Measurements from ENCODE around the gene BST1. TPM values are rescaled to one million over a fixed set of nuclear protein-coding genes. Genes with fewer than 3 reads are reported as not detected.
"Not testable (repeated sequence)": the region's sequence is repeated elsewhere in the genome, so short reads cannot be mapped to it uniquely, and the experiment has no call there.

BST1 gene
- total and polyA plus RNA-seq, 2 experiments from 2014 or later: 0.99 to 1.8 TPM

DNA sequence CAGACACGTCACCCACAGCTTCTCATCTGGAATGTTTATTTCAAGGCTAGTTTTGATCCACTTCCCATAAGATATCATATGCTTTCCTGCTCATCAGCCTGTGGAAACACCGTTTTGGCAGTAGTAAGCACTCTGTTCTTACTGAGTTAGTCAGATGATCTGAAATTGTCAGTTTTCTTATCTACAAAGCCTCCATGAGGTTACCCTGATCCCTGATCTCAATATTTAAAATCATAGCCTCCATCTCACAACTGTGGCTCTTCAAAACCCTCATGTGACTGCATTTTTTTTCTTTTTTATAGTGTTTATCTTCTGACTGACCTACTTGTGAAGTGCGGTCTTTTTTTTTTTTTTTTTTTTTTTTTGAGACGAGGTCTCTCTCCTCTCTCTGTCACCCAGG, 22.7 kb downstream of the BST1 start:
- Mint-ChIP-seq H3K4me3 (no peak overlapping the region), H3K36me3 (ENCODE audit: low read depth) (no peaks in the 10 kb centered on the region), H3K27ac (no peak overlapping the region), H3K4me1 (no peaks in the 10 kb centered on the region), H3K9me3 (no peaks in the 10 kb centered on the region), H3K27me3 (ENCODE audit: insufficient read depth, low read depth, poor library complexity) (no peaks in the 10 kb centered on the region)
- no peak overlapping the region for H3K4me3 ChIP-seq
- H3K4me2 ChIP-seq: no peak overlapping the region
- H3K27ac ChIP-seq (ENCODE audit: low read depth): no peak overlapping the region
- no peaks in the 10 kb centered on the region for H4K20me1 ChIP-seq (replicated peaks; ENCODE audit: insufficient read depth)
- DNase-seq (ENCODE audit: low spot score): no peak
- no peaks in the 10 kb centered on the region for H3K27me3 ChIP-seq (ENCODE audit: insufficient read depth)
- no peaks in the 10 kb centered on the region for H3F3A ChIP-seq (replicated peaks; ENCODE audit: low read depth)
- no peak for ATAC-seq
- H3K9me2 ChIP-seq (ENCODE audit: insufficient read depth): no peaks in the 10 kb centered on the region
- H3K4me1 ChIP-seq (ENCODE audit: insufficient read depth): no peaks in the 10 kb centered on the region
- no peaks in the 10 kb centered on the region for H3K79me2 ChIP-seq (replicated peaks; ENCODE audit: insufficient read depth)
- no peak for TF ChIP-seq ZNF331 (CRISPR knock-in tag; IDR thresholded peaks at IDR 0.05; ENCODE audit: low read depth)
- no peak for TF ChIP-seq NANOG (IDR thresholded peaks at IDR 0.05; ENCODE audit: borderline replicate concordance)
- TF ChIP-seq POLR2AphosphoS5 (IDR thresholded peaks at IDR 0.05; ENCODE audit: low read depth): no peak
- no peak for TF ChIP-seq JUNB (IDR thresholded peaks at IDR 0.05; ENCODE audit: unreplicated experiment)
- H3K36me3 ChIP-seq (ENCODE audit: insufficient read depth): no peaks in the 10 kb centered on the region
- H2AFZ ChIP-seq: no peak overlapping the region

GRCh38 chr4:15729910-15730533, 27.2 kb downstream of the BST1 start:
- no peaks in the 10 kb centered on the region for H3K4me1 ChIP-seq (ENCODE audit: insufficient read depth)
- H3K27me3 Mint-ChIP-seq (ENCODE audit: insufficient read depth, low read depth, poor library complexity): peaks cover 3% of the 10 kb centered on the region
- no peak overlapping the region for H3K4me3 Mint-ChIP-seq
- H3K4me1 Mint-ChIP-seq: no peaks in the 10 kb centered on the region
- no peak overlapping the region for H3K27ac Mint-ChIP-seq
- no peak overlapping the region for H3K4me3 ChIP-seq
- H3K4me2 ChIP-seq: no peak overlapping the region
- H4K20me1 ChIP-seq (replicated peaks; ENCODE audit: insufficient read depth): no peaks in the 10 kb centered on the region
- H3K9me3 Mint-ChIP-seq: peaks cover 3% of the 10 kb centered on the region; the same call in 2 of the 3 replicates
- H2AFZ ChIP-seq: no peak overlapping the region
- H3K27me3 ChIP-seq (ENCODE audit: insufficient read depth): no peaks in the 10 kb centered on the region
- ATAC-seq (peak; percentile 49; the same call in 2 of the 3 replicates), DNase-seq (ENCODE audit: low spot score) (peak; percentile 77)
- no peak overlapping the region for H3K27ac ChIP-seq (ENCODE audit: low read depth)
- H3K36me3 Mint-ChIP-seq (ENCODE audit: low read depth): no peaks in the 10 kb centered on the region
- no peaks in the 10 kb centered on the region for H3K36me3 ChIP-seq (ENCODE audit: insufficient read depth)
- TF ChIP-seq, protein P1, sequence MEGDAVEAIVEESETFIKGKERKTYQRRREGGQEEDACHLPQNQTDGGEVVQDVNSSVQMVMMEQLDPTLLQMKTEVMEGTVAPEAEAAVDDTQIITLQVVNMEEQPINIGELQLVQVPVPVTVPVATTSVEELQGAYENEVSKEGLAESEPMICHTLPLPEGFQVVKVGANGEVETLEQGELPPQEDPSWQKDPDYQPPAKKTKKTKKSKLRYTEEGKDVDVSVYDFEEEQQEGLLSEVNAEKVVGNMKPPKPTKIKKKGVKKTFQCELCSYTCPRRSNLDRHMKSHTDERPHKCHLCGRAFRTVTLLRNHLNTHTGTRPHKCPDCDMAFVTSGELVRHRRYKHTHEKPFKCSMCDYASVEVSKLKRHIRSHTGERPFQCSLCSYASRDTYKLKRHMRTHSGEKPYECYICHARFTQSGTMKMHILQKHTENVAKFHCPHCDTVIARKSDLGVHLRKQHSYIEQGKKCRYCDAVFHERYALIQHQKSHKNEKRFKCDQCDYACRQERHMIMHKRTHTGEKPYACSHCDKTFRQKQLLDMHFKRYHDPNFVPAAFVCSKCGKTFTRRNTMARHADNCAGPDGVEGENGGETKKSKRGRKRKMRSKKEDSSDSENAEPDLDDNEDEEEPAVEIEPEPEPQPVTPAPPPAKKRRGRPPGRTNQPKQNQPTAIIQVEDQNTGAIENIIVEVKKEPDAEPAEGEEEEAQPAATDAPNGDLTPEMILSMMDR (conservative IDR thresholded peaks at IDR 0.05; ENCODE audit: low read depth in 2 of 2): peak; percentile 76 to 89
- TF ChIP-seq CREB1 (CRISPR knock-in tag; IDR thresholded peaks at IDR 0.05; ENCODE audit: low read depth): no peak
- no peaks in the 10 kb centered on the region for H3K9me2 ChIP-seq (ENCODE audit: insufficient read depth)
- H3K79me2 ChIP-seq (replicated peaks; ENCODE audit: insufficient read depth): no peaks in the 10 kb centered on the region
- no peaks in the 10 kb centered on the region for H3F3A ChIP-seq (replicated peaks; ENCODE audit: low read depth)

DNA sequence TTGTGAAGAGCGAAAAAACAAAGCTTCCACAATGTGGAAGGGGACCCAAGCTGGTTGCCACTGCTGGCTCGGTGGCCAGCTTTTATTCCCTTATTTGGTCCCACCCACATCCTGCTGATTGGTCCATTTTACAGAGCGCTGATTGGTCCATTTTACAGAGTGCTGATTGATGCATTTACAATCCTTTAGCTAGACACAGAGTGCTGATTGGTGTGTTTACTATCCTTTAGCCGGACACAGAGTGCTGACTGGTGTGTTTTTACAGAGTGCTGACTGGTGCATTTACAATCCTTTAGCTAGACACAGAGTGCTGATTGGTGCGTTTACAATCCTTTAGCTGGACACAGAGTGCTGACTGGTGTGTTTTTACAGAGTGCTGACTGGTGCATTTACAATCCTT, 30.2 kb downstream of the BST1 start:
- H3K27me3 ChIP-seq (ENCODE audit: insufficient read depth); H3K9me2 ChIP-seq (ENCODE audit: insufficient read depth); H3K79me2 ChIP-seq (replicated peaks; ENCODE audit: insufficient read depth); H3K36me3 ChIP-seq (ENCODE audit: insufficient read depth); H3F3A ChIP-seq (replicated peaks; ENCODE audit: low read depth); H3K27ac ChIP-seq (ENCODE audit: low read depth); H2AFZ ChIP-seq; H4K20me1 ChIP-seq (replicated peaks; ENCODE audit: insufficient read depth); H3K4me1 ChIP-seq (ENCODE audit: insufficient read depth); ATAC-seq; H3K4me3 ChIP-seq; H3K4me2 ChIP-seq; DNase-seq (ENCODE audit: low spot score); H3K27me3 Mint-ChIP-seq (ENCODE audit: insufficient read depth, low read depth, poor library complexity); H3K36me3 Mint-ChIP-seq (ENCODE audit: low read depth); H3K9me3 Mint-ChIP-seq; H3K4me1 Mint-ChIP-seq; H3K27ac Mint-ChIP-seq; H3K4me3 Mint-ChIP-seq: not testable (repeated sequence)

All from GM23338 (cell line).